LNCAP (cell line): ENCODE measurements around the gene CEL.

Experiments used
- CTCF ChIP-seq: fragments of 450-650 bp; IDR thresholded peaks from 2 replicates; pipeline ENCODE4 v1.5.1; 2017; ENCODE audit warnings: mild to moderate bottlenecking

The CEL gene

GRCh38 chr9:133115604-133116345 lies 54.0 kb downstream of the CEL start:
- no peak for TF ChIP-seq CTCF

GRCh38 chr9:133116346-133117231 lies 54.8 kb downstream of the CEL start:
- TF ChIP-seq CTCF = no peak

GRCh38 chr9:133117271-133118178 lies 55.7 kb downstream of the CEL start:
- TF ChIP-seq CTCF = no peak; the same call in 1 of the 2 replicates

GRCh38 chr9:133118179-133118520 lies 56.4 kb downstream of the CEL start:
- no peak for TF ChIP-seq CTCF

- no peak for TF ChIP-seq CTCF
Measured at GRCh38 chr9:133118568-133118967, 56.8 kb downstream of the CEL start.

- no peak for TF ChIP-seq CTCF
Measured at GRCh38 chr9:133119103-133119845, 57.5 kb downstream of the CEL start.
